ENCODE results near the gene SLIT3. TPM values are rescaled to one million over a fixed set of nuclear protein-coding genes. Genes with fewer than 3 reads are reported as not detected.
"Not testable (repeated sequence)": the region's sequence is repeated elsewhere in the genome, so short reads cannot be mapped to it uniquely, and the experiment has no call there.

The SLIT3 gene
- total RNA-seq, 1 donor from 2014 or later = not detected

DNA sequence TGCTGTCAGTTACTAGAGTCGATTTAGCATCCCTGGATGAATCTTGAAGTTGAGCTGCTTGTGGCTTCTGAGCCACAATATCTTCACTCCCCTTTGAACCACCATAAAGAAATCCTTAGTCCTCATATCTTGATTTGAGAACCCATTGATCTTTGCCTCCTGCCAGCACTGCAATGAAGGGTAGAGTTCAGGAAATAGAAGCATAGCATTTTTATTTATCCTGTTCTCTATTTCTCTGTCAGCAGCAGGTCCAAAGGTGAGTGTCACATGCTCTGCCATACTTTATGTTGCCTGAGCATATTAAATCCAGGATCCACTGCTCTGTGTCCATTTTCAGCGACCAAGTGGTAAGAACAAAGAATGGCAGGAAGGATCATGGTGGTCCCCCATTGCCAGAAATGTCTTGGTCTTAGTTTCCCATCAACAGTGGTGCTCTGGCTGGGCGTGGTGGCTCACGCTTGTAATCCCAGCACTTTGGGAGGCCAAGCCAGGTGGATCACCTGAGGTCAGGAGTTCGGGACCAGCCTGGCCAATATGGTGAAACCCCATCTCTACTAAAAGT lies 641.6 kb downstream of the SLIT3 start:
- DNase-seq = no peak

DNA sequence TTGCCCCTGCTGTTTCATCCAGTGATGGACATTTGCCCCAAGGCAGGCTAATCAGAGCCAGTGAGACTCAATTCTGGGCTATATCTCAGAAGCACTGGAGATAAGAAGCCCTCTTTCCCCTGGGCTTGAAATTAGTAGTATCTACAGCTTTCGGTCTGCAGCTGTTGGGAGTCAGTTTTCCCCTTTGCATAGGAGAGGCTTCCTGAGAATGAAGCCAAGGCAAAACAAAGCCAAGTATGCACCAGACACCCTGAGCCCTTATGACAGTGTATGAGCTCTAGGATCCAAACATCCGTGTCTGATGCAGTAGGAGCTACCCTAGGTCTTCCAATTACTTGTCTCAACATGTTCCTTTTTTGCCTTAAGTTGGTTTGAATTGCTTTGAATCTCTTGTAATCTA lies 642.5 kb downstream of the SLIT3 start:
- DNase-seq = no peak

DNA sequence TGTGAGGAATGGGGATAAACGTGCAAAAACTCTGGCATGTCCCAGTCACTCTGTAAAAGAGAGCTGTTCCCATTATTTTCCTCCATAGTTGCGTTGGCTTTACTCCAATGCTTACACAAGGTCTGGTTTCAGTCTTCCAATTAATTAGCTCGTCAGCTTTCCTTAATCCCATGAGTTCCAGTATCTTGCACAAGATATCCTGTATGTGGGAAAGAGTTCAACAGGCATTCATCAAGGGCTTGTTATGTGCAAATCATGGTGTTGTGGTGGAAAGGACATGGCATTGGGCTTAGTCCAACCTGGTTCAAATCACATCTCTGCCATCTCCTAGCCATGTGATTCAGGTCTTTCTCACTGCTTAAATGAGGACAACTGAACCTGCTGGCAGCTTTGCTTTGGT lies 644.3 kb downstream of the SLIT3 start:
- DNase-seq = no peak

DNA sequence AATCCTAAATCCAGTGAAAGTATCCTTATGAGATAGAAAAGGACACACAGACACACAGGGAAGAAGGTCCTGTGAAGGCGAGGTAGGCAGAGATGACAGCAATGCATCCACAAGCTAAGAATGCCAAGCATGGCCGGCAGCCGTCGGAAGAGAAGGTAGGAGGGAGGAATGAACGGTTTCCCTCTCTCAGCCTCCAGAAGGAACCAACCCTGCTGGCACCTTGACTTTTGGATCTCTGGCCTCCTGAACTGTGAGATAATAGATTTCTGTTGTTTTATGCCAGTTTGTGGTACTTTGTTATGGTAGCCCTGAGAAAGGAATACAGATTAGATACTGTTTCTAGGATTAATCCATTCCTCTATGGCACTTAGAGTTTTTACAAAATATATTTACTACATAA lies 645.6 kb downstream of the SLIT3 start:
- no peak for DNase-seq

DNA sequence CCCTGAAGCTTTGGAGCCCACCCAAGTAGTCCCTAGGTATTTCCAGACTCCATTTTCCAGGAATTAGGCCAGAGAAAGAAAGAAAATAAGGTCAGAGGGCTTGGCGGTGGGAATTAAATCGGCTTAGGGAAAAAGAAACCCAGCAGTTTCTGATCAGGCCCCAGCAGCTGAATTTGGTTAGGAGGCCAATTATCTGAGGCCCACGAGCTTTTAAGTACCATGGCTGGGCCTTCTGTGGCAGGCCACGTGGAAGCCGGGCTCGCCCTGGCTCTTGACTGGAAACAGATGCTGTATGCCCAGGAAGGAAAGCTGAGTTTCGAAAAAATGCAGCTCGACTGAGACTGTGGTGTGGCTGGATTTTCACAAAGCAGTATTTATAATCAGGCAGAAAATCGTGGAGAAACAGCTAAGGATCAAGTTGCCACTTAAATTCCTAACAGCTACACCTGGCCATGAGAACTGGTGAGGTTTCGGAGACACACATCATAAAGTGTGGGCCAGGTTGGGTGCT lies 646.7 kb downstream of the SLIT3 start:
- peak; percentile 5 for DNase-seq

DNA sequence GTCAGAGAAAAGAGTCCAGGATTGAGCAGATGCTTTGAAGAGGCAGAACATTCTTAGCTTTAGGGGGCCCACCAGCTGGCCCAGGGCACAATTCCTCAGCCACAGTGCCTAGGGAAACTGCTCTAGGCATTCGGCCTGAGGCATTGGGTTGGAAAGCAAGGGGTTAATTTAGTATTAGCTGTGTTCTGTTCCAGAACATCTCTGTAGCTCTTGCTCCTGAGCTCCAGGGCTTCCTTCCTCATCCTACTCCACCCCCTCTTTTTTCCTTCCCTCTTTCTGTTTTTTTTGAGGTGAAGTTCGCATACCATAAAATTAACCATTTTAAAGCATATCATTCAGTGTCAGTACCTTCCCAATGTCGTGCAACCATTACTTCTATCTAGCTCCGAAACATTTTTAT lies 647.3 kb downstream of the SLIT3 start:
- DNase-seq = no peak

DNA sequence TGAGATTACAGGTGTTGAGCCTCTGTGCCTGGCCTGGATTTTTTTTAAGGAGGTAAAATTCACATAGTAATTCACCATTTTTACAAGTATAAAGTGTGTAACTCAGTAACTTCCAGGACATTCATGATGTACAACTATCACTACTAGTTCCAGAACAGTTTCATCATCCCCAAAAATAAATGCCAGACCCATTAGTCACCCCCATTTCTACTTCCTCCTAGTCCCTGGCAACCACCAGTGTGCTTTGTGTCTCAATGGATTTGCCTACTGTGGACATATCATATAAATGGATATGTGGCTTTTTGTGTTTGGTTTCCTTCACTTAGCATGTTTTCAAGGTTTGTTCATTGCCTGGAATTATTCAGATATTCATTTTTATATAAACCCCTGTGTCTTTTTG lies 649.3 kb downstream of the SLIT3 start:
- DNase-seq = peak; percentile 34

DNA sequence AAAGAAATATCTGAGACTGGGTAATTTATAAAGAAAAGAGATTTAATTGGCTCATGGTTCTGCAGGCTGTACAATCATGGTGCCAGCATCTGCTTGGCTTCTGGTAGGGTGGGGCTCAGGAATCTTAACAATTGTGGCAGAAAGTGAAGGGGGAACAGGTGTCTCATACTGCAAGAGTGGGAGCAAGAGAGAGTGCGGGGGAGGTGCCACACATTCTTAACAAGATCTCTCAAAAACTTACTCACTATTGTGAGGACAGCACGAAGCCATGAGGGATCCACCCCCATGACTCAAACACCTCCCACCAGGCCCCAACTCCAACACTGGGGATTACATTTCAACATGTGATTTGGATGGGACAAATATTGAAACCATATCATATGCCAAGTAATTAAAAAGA lies 651.6 kb downstream of the SLIT3 start:
- no peak for DNase-seq

DNA sequence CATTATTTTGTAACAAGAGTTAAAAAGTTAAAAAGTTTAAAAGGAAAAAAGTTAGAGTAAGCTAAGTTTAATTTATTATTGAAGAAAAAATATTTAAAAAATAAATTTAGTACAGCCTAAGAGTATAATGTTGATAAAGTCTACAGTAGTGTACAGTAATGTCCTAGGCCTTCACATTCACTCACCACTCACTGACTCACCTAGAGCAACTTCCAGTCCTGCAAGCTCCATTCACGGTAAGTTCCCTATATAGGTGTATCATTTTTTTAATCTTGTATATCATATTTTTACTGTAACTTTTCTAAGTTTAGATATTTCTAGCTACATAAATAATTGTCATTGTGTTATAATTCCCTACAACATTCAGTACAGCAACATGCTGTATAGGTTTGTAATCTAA lies 652.4 kb downstream of the SLIT3 start:
- DNase-seq = no peak

DNA sequence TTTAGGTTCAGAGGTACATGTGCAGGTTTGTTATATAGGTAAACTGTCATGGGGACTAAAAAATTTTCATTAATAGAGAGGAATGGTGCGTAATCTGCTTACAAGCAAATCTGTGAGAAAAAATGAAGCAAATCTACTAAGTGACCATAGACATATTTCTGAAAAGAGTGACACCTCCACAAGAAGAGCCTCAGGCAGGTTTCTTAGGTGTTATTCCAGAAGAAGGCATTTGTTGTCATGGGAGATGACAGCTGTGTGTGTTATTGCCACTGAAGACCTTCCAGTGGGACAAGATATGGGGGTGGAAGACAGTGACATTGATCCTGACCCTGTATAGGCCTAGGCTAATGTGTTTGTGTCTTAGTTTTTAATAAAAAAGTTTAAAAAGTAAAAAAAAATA lies 652.9 kb downstream of the SLIT3 start:
- DNase-seq = no peak

DNA sequence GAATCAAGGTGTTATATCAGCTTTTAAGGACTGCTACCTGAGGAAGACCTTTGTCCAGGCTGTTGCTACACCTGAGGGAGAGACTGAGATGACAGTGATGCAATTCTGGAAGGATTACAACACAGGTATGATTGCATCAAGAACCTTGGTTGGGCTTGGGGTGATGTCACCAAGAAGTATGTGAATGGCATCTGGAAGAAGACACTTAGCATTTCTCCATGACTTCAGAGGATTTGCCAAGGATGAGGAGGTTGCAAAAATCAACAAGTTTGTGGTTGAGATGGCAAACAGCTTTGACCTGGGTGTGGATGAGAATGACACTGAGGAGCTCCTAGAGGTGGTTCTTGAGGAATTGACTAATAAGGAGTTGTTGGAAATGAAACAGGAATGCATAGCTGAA lies 653.9 kb downstream of the SLIT3 start:
- no peak for DNase-seq

DNA sequence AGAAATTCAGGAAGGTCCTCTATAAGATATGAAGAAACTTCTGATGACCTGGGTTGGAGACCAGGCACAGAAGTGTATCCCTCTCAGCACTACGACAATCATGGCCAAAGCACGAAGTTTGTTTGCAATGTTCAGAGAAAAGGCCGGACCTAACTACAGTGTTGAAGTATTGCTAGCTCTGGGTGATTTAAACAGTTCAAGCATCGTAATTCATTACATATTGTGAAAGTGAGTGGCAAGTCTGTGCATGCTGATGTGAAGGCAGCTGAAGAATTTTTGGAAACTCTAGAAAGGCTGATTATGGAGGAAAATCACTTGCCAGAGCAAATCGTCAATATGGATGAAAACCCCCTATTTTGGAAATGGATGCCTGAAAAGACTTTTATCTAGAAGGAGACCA lies 654.6 kb downstream of the SLIT3 start:
- DNase-seq = no peak

DNA sequence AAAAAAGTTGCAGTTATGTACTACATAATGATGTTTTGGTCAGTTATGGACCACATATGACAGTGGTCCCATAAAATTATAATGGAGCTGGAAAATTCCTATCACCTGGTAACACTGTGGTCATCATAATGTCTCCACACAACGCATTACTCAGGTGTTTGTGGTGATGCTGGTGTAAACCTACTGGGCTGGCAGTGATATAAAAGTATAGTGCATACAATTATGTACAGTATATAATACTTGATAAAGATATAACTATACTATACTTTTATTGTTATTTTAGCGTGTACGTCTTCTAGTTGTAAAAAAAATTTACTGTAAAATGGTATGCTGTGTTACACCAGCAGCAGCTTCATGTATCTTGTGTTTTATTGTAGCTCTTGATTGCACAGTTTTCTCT lies 655.7 kb downstream of the SLIT3 start:
- no peak for DNase-seq

DNA sequence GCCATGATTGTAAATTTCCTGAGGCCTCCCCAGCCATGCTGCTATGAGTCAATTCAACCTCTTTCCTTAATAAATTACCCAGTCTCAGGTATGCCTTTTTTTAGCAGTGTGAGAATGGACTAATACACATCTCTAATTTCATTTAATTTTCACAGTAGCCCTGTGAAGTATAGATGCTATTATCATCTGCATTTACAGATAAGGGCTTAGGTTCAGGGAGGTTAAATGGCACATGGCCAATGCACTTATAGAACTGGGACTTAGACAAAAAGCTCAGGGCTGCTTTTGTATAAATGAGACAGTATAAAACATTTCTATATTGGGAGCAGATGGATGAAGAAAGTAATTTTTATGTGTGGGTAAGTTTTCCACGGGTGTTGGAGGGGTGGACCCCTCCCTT lies 658.9 kb downstream of the SLIT3 start:
- DNase-seq = no peak

DNA sequence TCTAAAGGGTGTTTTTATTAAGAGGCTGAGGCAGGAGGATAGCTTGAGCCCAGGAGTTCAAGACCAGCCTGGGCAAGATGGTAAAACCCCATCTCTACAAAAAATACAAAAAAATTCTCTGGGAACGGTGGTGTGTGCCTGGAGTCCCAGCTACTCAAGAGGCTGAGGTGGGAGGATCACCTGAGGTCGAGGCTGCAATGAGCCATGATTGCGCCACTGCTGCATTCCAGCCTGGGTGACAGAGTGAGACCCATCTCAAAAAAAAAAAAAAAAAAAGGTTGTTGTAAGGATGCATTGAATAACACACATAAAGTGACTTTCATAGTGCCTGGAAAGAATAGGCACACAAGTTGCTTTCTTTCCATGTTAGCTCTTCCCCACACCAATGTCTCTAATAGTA lies 662.1 kb downstream of the SLIT3 start:
- not testable (repeated sequence) for DNase-seq

DNA sequence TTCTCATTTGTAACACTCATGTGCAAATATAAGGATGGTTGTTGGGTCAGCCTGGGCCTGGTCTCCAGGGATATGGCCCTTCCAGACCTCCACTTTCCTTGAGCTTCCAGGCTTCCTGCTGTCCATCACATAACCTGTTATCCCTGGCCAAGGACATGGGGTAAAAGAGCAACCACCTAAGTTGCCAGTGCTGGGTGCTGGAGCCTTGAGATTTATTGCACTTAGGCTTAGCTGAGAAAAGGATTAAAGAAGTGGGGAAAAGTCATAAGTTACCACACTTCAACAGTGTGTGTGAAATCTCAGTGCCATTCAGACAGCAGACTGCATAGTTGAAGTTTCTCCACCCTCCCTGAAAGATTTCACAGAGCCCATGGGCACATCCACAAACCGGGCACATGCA lies 663.1 kb downstream of the SLIT3 start:
- DNase-seq = no peak

DNA sequence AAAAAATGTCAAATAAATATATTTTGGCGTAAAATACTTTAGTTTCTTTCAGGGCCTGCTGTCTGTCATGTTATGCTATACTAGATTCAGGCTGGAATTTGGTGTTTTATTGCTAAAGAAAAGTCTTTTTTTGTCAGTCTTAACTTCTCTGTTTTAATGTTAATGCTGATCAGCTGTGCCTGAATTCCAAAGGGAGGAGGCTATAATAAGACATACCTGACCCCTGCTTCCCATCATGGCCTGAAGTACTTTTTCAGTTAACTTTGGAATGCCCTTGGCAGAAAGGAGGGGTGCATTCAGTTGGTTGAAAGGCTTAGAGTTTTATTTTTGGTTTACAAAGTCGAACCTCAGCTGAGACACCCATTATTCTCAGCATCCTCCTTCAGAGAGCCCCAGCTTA lies 663.7 kb downstream of the SLIT3 start:
- DNase-seq = no peak

DNA sequence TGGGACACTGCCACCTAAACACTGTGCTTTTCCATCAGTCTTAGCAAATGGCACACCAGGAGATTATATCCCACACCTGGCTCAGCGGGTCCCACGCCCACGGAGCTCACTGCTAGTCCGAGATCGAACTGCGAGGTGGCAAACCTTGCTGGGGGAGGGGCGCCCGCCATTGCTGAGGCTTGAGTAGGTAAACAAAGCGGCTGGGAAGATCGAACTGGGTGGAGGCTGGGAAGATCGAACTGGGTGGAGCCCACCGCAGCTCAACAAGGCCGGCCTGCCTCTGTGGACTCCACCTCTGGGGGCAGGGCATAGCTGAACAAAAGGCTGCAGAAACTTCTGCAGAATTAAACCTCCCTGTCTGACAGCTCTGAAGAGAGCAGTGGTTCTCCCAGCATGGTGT lies 670.0 kb downstream of the SLIT3 start:
- DNase-seq = not testable (repeated sequence)

DNA sequence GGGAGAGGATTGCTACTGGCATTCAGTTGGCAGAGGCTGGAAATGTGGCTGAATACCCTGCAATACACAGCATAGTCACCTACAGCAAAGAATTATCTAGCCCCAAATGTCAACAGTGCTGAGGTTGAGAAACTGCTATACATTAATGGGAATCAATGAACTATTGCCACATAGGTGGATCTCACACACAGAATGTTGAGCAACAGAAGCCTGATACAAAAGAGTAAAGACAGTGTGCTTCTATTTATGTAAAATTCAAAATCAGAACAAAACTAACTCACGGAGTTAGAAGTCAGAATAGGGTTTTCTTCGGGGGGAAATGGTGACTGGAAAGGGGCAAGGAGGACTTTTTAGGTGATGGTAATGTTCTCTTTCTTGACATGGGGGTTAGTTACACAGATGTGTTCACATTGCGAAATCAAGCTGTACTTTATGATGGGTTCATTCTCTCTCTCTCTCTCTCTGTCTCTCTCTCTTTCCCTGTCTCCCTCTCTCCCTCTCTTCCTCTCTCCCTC lies 676.0 kb downstream of the SLIT3 start:
- no peak for DNase-seq

DNA sequence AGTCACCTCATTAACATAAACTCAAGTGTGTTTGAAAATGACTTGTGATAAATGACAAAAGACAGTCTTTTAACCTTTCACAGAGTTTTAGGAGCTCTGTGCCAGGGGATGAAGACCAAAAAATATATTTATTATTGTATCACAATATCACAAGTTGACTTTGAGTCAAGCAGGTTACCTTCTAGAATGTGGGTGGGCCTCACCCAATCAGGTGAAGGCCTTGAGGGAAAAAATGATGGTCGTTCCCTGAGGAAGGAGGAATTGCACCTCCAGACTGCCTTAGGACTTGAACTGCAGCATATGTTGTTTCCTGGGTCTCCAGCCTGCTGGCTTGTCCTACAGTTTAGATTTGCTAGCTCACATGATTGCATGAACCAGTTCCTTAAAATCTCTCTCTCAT lies 680.1 kb downstream of the SLIT3 start:
- no peak for DNase-seq

DNA sequence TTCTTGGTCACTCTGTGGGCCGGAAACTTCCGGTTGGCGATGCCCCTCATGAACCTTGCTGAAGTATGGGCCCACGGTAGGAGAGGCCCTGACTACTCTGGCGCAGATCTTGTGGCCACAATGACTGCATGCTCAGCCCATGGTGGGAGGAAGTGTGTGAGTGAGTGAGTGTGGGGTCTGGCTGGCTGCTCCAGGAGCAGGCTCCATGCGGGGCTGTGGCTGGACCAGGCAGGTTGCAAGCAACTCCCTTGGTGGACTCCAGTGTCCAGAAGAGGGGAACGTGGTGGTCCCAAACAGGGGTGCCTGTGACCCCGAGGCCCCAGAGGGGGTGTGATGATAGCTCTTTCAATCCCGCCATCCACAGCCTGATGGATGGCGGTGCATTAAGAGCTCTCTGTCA lies 686.3 kb downstream of the SLIT3 start:
- no peak for DNase-seq

DNA sequence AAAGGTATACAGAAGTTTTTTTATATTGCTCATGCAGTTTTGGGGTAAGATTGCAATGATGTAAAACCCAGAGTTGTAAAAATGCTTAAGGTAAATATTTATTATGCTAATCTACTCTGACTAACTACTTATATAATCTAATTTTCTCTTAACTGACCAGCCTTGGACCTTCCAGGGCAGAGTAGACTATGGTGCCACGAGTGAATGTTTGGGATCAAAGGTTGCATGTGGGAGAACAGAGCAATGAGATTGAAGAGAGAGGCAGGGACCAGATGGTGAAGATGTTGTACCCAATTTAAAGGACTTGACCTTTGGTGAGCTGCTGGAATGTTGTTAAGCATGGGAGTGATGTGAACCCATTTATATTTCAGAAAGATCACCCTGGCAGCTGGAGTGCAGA lies 686.9 kb downstream of the SLIT3 start:
- no peak for DNase-seq

DNA sequence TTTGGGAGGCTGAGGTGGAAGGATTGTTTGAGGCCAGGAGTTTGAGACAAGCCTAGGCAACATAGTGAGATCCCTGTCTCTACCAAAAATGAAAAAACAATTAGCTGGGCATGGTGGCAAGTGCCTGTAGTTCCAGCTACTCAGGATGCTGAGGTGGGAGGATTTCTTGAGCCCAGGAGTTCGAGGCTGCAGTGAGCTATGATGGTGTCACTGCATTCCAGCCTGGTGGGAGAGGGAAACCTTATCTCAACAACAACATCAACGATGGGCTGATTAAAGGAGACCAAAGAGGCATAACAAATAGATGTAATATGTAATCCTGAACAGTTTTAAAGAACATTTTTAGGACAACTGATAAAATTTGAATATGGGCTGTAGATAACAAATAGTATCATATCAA lies 687.5 kb downstream of the SLIT3 start:
- DNase-seq = no peak

DNA sequence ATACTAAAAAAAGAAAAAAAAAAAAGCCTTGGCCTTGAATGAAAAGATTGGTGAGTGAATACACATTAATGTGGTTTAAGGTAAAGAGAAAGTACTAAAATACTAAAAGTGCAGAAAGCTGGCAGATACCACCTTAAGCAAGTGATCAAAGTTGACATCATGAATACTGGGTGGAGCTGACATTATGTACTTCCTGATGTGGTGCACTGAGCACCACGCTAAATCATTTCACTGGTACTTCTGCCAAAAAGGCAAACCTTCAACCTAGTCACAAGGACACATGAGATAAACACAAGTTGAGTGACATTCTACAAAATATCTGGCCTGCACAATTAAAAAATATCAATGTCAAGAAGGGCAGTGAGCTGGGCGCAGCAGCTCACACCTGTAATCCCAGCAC lies 687.9 kb downstream of the SLIT3 start:
- DNase-seq = no peak

DNA sequence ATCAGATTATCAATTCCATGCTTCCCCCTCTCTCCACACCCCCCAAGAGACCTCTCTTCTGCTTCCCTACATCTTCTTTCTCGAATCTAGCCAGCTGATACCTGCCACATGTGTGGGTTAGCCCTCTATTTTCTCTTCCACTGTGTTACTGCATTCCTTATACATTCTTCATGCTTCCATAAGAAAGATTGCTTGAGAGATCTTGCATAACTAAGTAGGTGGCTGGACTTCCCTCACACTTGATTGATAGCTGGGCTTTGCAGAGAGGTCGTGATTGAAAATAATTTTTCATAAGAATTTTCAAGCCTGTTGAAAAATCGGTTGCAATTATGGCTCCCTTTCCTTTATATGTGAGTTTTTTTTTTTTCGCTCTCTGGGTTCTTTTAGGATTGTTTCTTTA lies 688.8 kb downstream of the SLIT3 start:
- no peak for DNase-seq

All from dermis blood vessel endothelial cell (primary cell).